DOHH2 (cell line): ENCODE measurements around the gene NDRG3.
"Not testable (repeated sequence)": the region's sequence is repeated elsewhere in the genome, so short reads cannot be mapped to it uniquely, and the experiment has no call there.

Experiments
- H3F3A ChIP-seq: fragments of 200-600 bp; sonication (generic), shearing (Covaris generic); 2 replicates; pipeline ENCODE4 v1.6.0; 2016; ENCODE audit warnings: antibody characterized with exemption, mild to moderate bottlenecking; ENCODE audit not compliant: control insufficient read depth, insufficient read depth
- H3K27ac ChIP-seq: fragments of 200-600 bp; sonication (generic); 2 replicates; pipeline ENCODE4 v1.5.1; 2014; ENCODE audit warnings: low read depth, mild to moderate bottlenecking, low read length, moderate library complexity
- H3K27me3 ChIP-seq: fragments of 200-600 bp; sonication (generic); 2 replicates; pipeline ENCODE4 v1.6.1; 2014; ENCODE audit warnings: mild to moderate bottlenecking, low read length, mixed read lengths; ENCODE audit not compliant: control insufficient read depth
- H3K36me3 ChIP-seq: fragments of 200-600 bp; sonication (generic); 2 replicates; pipeline ENCODE4 v1.6.1; 2014; ENCODE audit warnings: mild to moderate bottlenecking, low read length, moderate library complexity, mixed read lengths; ENCODE audit not compliant: control insufficient read depth
- H3K4me1 ChIP-seq: fragments of 200-600 bp; sonication (generic); 2 replicates; pipeline ENCODE4 v1.6.1; 2014; ENCODE audit warnings: mild to moderate bottlenecking, low read length, mixed read lengths; ENCODE audit not compliant: control insufficient read depth
- H3K4me2 ChIP-seq: fragments of 200-600 bp; sonication (generic); 2 replicates; pipeline ENCODE4 v1.6.0; 2014; ENCODE audit warnings: mild to moderate bottlenecking, low read length, moderate library complexity
- H3K4me3 ChIP-seq: fragments of 200-600 bp; sonication (generic); 2 replicates; pipeline ENCODE4 v1.5.1; 2014; ENCODE audit warnings: mild to moderate bottlenecking, low read length, mixed read lengths
- H3K79me2 ChIP-seq: fragments of 200-600 bp; sonication (generic); 2 replicates; pipeline ENCODE4 v1.6.1; 2014; ENCODE audit warnings: mild to moderate bottlenecking, low read length, mixed read lengths; ENCODE audit not compliant: control insufficient read depth
- H3K9me2 ChIP-seq: fragments of 200-600 bp; sonication (generic); replicated peaks from 2 replicates; pipeline ENCODE4 v1.6.1; 2014; ENCODE audit warnings: mild to moderate bottlenecking, low read length, mixed read lengths; ENCODE audit not compliant: control insufficient read depth
- H3K9me3 ChIP-seq: fragments of 200-600 bp; sonication (generic); 2 replicates; pipeline ENCODE4 v1.6.1; 2014; ENCODE audit warnings: antibody characterized with exemption, low read length, mixed read lengths; ENCODE audit not compliant: control insufficient read depth, insufficient read depth
- H4K20me1 ChIP-seq: fragments of 200-600 bp; sonication (generic); 2 replicates; pipeline ENCODE4 v1.6.0; 2014; ENCODE audit warnings: low read depth, mild to moderate bottlenecking, antibody characterized with exemption, low read length, moderate library complexity; ENCODE audit not compliant: control insufficient read depth, insufficient read depth
- EZH2phosphoT487 ChIP-seq: fragments of 200-600 bp; sonication (generic); IDR thresholded peaks from 2 replicates; pipeline ENCODE4 v1.6.1; 2017; ENCODE audit warnings: borderline replicate concordance, mild to moderate bottlenecking, antibody characterized with exemption, low read length, moderate library complexity, mixed read lengths
- TF ChIP-seq, protein P1 (sequence below): fragments of 200-600 bp; sonication (generic); IDR thresholded peaks from one replicate; pipeline ENCODE4 v1.5.1; 2014; ENCODE audit warnings: antibody characterized with exemption, mild to moderate bottlenecking, low read depth, low read length; ENCODE audit not compliant: poor library complexity, severe bottlenecking

Gene NDRG3

DNA sequence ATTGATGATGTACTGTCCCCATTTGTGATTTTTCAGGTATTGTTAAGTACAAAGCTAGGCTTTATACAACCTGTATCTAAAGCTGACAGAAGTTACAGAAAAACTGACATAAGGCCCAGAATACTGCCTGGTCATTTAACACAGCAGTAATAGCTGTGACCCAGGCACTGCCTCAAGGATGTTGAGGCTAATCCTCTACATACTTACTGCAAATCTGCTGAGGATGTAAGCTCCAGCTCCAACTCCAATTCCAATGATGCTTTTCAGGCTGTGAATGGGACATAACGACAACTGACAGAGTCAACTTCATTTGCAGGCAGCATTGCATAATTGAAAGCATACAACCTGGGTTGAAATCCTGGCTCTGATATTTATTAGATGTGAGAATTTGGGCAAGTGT is 63.6 kb downstream of the NDRG3 start:
- Histone ChIP-seq H3K9me2 (no peaks in the 10 kb centered on the region), H3K27me3 (no peaks in the 10 kb centered on the region), H3K79me2 (no peaks in the 10 kb centered on the region), H3K9me3 (no peaks in the 10 kb centered on the region), H3K36me3 (peaks cover 4% of the 10 kb centered on the region; the same call in 1 of the 2 replicates), H4K20me1 (no peaks in the 10 kb centered on the region), H3K4me2 (no peak overlapping the region), H3K4me1 (no peaks in the 10 kb centered on the region), H3K4me3 (no peak overlapping the region), H3F3A (no peaks in the 10 kb centered on the region), H3K27ac (no peak overlapping the region)
- TF ChIP-seq EZH2phosphoT487, result no peak
- TF ChIP-seq, protein P1, sequence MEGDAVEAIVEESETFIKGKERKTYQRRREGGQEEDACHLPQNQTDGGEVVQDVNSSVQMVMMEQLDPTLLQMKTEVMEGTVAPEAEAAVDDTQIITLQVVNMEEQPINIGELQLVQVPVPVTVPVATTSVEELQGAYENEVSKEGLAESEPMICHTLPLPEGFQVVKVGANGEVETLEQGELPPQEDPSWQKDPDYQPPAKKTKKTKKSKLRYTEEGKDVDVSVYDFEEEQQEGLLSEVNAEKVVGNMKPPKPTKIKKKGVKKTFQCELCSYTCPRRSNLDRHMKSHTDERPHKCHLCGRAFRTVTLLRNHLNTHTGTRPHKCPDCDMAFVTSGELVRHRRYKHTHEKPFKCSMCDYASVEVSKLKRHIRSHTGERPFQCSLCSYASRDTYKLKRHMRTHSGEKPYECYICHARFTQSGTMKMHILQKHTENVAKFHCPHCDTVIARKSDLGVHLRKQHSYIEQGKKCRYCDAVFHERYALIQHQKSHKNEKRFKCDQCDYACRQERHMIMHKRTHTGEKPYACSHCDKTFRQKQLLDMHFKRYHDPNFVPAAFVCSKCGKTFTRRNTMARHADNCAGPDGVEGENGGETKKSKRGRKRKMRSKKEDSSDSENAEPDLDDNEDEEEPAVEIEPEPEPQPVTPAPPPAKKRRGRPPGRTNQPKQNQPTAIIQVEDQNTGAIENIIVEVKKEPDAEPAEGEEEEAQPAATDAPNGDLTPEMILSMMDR, result no peak

DNA sequence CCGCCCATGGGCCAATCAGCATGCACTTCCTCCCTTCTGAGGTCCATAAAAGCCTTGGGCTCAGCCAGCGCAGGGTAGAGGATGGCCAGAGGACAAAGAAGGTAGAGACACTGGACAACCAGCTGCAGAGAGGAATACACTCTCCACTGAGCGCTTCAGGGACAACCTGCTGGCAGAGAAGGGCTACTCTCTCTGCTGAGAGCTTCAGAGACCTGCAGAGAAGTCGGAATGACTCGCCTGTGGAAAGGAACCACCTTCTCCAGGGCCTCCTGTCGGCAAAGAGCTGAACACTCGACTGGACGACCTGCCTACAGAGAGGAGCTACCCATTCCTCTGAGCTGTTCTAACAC is 68.5 kb downstream of the NDRG3 start:
- H3K4me2 ChIP-seq, result no peak overlapping the region
- H3K4me3 ChIP-seq, result no peak overlapping the region
- no peaks in the 10 kb centered on the region for H3F3A ChIP-seq
- H3K4me1 ChIP-seq, result no peaks in the 10 kb centered on the region
- H3K79me2 ChIP-seq, result no peaks in the 10 kb centered on the region
- H3K9me3 ChIP-seq, result no peaks in the 10 kb centered on the region
- H4K20me1 ChIP-seq, result no peaks in the 10 kb centered on the region
- H3K27me3 ChIP-seq, result no peaks in the 10 kb centered on the region
- no peak overlapping the region for H3K27ac ChIP-seq
- H3K36me3 ChIP-seq, result peaks cover 4% of the 10 kb centered on the region; the same call in 1 of the 2 replicates
- TF ChIP-seq EZH2phosphoT487, result no peak
- TF ChIP-seq, protein P1, result no peak
- no peaks in the 10 kb centered on the region for H3K9me2 ChIP-seq

DNA sequence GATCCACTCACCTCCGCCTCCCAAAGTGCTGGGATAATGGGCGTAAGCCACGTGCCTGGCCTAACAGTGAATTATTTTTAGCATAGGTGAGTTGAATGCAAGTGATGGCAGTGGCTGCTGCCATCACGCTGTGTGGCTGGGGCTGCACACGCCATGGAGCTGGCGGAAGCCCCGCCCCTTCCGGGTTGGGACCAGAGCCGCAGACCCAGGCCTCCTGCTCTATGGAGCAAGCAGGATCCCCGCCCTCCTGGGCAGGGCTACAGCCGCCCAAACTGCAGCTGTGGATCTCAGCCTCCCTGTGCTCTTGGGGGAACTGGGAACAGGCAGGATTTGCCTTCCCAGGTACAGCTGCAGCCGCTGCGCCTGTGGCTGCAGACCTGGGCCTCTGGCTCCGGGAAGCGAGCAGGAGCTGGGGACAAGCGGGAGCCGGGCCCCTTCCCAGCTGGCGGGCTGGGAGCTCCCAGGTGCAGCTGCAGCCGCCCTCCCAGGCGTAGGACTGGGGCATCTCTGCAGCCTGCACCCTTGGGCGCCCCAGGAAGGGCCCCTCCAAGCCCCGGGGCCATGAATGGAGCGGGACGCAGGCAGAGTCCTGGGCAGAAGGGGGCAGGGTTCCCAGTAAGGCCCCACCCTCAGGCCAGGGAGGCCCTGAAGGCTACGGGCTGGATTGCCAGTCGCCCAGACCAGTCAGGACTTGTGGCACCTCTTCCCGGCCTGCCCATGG is 69.0 kb downstream of the NDRG3 start:
- Histone ChIP-seq H4K20me1 (no peaks in the 10 kb centered on the region), H3K27ac (no peak overlapping the region), H3K9me3 (no peaks in the 10 kb centered on the region), H3K27me3 (no peaks in the 10 kb centered on the region), H3K4me2 (no peak overlapping the region), H3K4me3 (no peak overlapping the region), H3K9me2 (no peaks in the 10 kb centered on the region), H3K4me1 (no peaks in the 10 kb centered on the region), H3F3A (no peaks in the 10 kb centered on the region), H3K36me3 (peaks cover 4% of the 10 kb centered on the region; the same call in 1 of the 2 replicates), H3K79me2 (no peaks in the 10 kb centered on the region)
- no peak for TF ChIP-seq EZH2phosphoT487
- TF ChIP-seq, protein P1, result no peak

DNA sequence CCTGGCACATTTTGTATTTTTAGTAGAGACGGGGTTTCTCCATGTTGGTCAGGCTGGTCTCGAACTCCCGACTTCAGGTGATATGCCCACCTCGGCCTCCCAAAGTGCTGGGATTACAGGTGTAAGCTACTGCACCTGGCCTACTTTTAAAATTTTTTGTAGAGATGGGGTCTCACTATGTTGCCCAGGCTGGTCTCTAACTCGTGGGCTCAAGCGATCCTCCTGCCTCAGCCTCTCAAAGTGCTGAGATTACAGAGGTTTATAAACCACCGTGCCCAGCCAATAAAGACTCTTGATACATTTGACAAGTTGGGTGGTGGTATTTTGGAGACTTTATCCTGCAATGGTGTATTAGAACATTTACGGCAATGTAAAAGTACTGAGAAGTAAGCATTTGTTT is 70.3 kb downstream of the NDRG3 start:
- not testable (repeated sequence) for H3K4me3 ChIP-seq, H3K36me3 ChIP-seq, H3K9me3 ChIP-seq, H3K27ac ChIP-seq, H3K9me2 ChIP-seq, H3K79me2 ChIP-seq, H4K20me1 ChIP-seq, H3K4me2 ChIP-seq, H3F3A ChIP-seq, H3K27me3 ChIP-seq, H3K4me1 ChIP-seq
